ENCODE results near the gene TPT1.

The TPT1 gene

GRCh38 chr13:45289936-45290563 is 50.9 kb downstream of the TPT1 start:
- TF ChIP-seq EZH2phosphoT487 (IDR thresholded peaks at IDR 0.05; ENCODE audit: borderline replicate concordance, low read length): no peak
- no peak for TF ChIP-seq CTCF (IDR thresholded peaks at IDR 0.05; ENCODE audit: low read depth, low read length, poor library complexity, severe bottlenecking)
- Histone ChIP-seq H3K36me3 (ENCODE audit: control insufficient read depth, low read length) (0 out of 2 replicates have a peak, but pooled peaks cover 2% of the 10 kb centered on the region), H4K20me1 (ENCODE audit: control insufficient read depth, insufficient read depth, low read depth, low read length) (no peaks in the 10 kb centered on the region)

More at GRCh38 chr13:45289936-45290563, 50.9 kb downstream of the TPT1 start:
- no peaks in the 10 kb centered on the region for H3F3A ChIP-seq (ENCODE audit: control insufficient read depth, insufficient read depth)
- no peaks in the 10 kb centered on the region for H3K27me3 ChIP-seq (ENCODE audit: control insufficient read depth, low read length)
- H3K9me2 ChIP-seq (replicated peaks; ENCODE audit: control insufficient read depth, low read length): no peaks in the 10 kb centered on the region
- H3K9me3 ChIP-seq (ENCODE audit: control insufficient read depth, insufficient read depth, low read length): no peaks in the 10 kb centered on the region
- H3K4me1 ChIP-seq (ENCODE audit: control insufficient read depth, low read length): no peaks in the 10 kb centered on the region
- no peaks in the 10 kb centered on the region for H3K79me2 ChIP-seq (ENCODE audit: control insufficient read depth, low read length)
- no peak overlapping the region for H3K4me2 ChIP-seq (ENCODE audit: low read length)
- H3K4me3 ChIP-seq (ENCODE audit: low read length): no peak overlapping the region
- no peak overlapping the region for H3K27ac ChIP-seq (ENCODE audit: low read depth, low read length)

Data from DOHH2 (cell line).